Measurements from ENCODE around the gene DNAL4. TPM values are rescaled to one million over a fixed set of nuclear protein-coding genes. Genes with fewer than 3 reads are reported as not detected.

The DNAL4 gene
- total RNA-seq, 1 experiment from 2014 or later: 8.3 TPM

GRCh38 chr22:38798496-38798895 lies 4.6 kb upstream of the DNAL4 start:
- no CpG with 5 or more reads among the region's 5 CpGs for WGBS (ENCODE audit: extremely low coverage, insufficient read length, low lambda C conversion rate)
- no peaks in the 10 kb centered on the region; a peak in 1 of 5 replicates for H3K9me3 Mint-ChIP-seq
- Histone ChIP-seq H2BK15ac (ENCODE audit: low read depth, low read length) (no peak overlapping the region), H3K4ac (ENCODE audit: low read depth, low read length) (no peak overlapping the region), H2BK12ac (ENCODE audit: insufficient read length, low read depth, low read length) (no peak overlapping the region), H2BK20ac (ENCODE audit: low read depth, low read length, poor library complexity, severe bottlenecking) (no peak overlapping the region), H4K20me1 (ENCODE audit: control insufficient read depth, insufficient read depth, insufficient read length) (no peaks in the 10 kb centered on the region), H3K18ac (ENCODE audit: insufficient read length, low read depth, low read length) (no peak overlapping the region), H3K4me1 (ENCODE audit: insufficient read depth, low read length) (no peaks in the 10 kb centered on the region), H3K27me3 (ENCODE audit: insufficient read depth, low read length) (no peaks in the 10 kb centered on the region), H2BK5ac (ENCODE audit: insufficient read length, low read length) (no peak overlapping the region), H4K5ac (ENCODE audit: insufficient read length, low read depth, low read length) (no peak overlapping the region), H3K23ac (ENCODE audit: insufficient read length, low read depth, low read length) (no peak overlapping the region), H3K79me2 (ENCODE audit: insufficient read depth, low read length) (no peaks in the 10 kb centered on the region), H2BK120ac (ENCODE audit: low read depth, low read length, poor library complexity, severe bottlenecking) (no peak overlapping the region), H3K9me3 (ENCODE audit: control insufficient read depth, low read depth, low read length) (no peaks in the 10 kb centered on the region), H3K56ac (ENCODE audit: insufficient read length, low read depth, low read length) (no peak overlapping the region), H3K79me1 (ENCODE audit: insufficient read depth, low read depth, low read length, poor library complexity, severe bottlenecking) (no peaks in the 10 kb centered on the region), H3K4me2 (ENCODE audit: insufficient read depth, insufficient read length, low read length) (no peak overlapping the region), H2AFZ (ENCODE audit: low read length) (no peak overlapping the region), H3K14ac (ENCODE audit: insufficient read depth, low read length) (no peak overlapping the region), H3K27ac (ENCODE audit: insufficient read length, low read depth, low read length) (no peak overlapping the region), H4K8ac (replicated peaks; ENCODE audit: insufficient read length, low read depth, low read length) (no peak overlapping the region), H3T11ph (ENCODE audit: low read length) (no peak overlapping the region), H3K23me2 (ENCODE audit: insufficient read length, low read depth, low read length, poor library complexity, severe bottlenecking) (peaks cover 3% of the 10 kb centered on the region), H3K9ac (ENCODE audit: extremely low read depth, insufficient read length, low read length) (no peak overlapping the region), H2AK5ac (ENCODE audit: insufficient read length, low read length) (no peak overlapping the region), H4K91ac (ENCODE audit: insufficient read length, low read depth, low read length) (no peak overlapping the region)
- H3K27me3 Mint-ChIP-seq (ENCODE audit: low read depth): peaks cover 64% of the 10 kb centered on the region
- H3K36me3 Mint-ChIP-seq (ENCODE audit: insufficient read depth in 1 of 3, low read depth in 3 of 3): no peaks in the 10 kb centered on the region
- H3K4me3 Mint-ChIP-seq: no peak overlapping the region
- no peak overlapping the region for H3K27ac Mint-ChIP-seq
- H3K4me1 Mint-ChIP-seq: peaks cover 14 to 15% of the 10 kb centered on the region in 2 experiments
- TF ChIP-seq CTCF (conservative IDR thresholded peaks at IDR 0.05): no peak
- DNase-seq: no peak
